Stimulated activated CD4-positive, alpha-beta T cell treated with anti-CD3 and anti-CD28 coated beads, Interleukin-1b, Interleukin-23, amount 100 ng/mL, for 4 hours (primary cell): ENCODE data around the gene LRPAP1.
"Not testable (repeated sequence)": the region's sequence is repeated elsewhere in the genome, so short reads cannot be mapped to it uniquely, and the experiment has no call there.

Experiments
- DNase-seq, 2 donors: peaks; one replicate each; pipeline ENCODE4 v3.0.0-alpha.2; 2020; ENCODE audit warnings: low read depth in 2 of 2

Gene LRPAP1

DNA sequence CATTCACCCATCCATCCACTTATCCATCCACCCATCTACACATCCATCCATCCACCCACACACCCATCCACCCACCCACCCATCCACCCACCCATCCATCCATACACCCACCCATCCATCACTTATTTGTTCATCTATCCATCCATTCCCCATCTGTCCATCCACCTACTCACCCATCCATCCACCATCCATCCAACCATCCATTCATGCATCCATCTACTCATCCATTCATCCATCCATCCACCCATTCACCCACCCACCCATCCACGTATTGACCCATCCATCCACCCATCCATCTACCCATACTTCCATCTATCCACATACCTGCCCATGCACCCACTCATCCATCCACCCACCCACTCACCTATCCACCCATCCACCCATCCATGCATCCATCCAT, 28.2 kb upstream of the LRPAP1 start:
- DNase-seq: not testable (repeated sequence)

- not testable (repeated sequence) for DNase-seq
Measured at GRCh38 chr4:3559381-3560290, 27.4 kb upstream of the LRPAP1 start.

- not testable (repeated sequence) for DNase-seq
Measured at GRCh38 chr4:3558514-3558836, 26.3 kb upstream of the LRPAP1 start.

DNA sequence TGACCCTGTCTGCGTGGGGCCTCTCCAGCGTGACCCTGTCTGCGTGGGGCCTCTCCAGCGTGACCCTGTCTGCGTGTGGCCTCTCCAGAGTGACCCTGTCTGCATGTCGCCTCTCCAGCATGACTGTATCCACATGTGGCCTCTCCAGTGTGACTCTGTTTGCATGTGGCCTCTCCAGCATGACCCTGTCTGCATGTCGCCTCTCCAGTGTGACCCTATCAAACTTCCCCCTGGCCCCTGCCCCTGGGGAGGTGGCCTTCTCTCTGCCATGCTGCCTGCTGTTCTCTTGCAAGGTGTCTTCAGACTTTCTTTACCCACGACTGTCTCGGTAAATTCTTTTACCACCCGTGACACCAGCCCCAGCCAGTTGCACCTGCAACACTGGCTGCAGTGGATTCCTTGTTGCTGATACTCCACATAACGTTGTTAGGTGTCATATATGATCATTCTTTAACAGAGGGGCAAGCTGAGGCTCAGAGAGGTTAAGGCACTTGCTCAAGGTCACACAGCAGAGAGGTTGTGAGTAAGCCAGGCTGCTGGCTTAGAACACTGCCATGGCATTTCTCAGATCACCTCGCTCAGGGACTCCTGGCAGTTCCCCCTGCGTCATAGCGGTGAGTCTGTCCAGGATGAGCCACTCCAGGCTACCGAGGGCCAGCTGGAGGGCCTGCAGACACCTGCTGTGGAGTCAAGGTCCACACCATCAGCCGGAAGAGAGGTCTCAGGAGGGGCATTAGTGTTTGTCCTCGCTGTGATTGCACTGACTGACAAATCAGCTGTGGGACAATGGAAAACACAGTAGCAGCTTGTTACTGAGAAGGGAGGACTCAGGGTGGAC, 25.7 kb upstream of the LRPAP1 start:
- DNase-seq: not testable (repeated sequence)

DNA sequence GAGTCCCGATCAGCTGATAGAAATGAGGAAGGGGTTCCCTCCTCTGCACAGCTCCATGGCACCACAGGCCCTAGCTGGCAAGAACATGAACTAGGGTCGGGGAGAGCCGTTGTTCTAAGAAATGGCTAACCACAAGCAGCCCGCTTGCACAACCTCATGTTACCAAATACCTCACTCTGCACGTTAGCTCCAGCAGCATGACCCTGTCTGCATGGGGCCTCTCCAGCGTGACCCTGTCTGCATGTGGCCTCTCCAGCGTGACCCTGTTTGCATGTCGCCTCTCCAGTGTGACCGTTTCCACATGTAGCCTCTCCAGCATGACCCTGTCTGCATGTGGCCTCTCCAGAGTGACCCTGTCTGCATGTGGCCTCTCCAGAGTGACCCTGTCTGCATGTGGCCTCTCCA, 24.9 kb upstream of the LRPAP1 start:
- DNase-seq: not testable (repeated sequence)

GRCh38 chr4:3556244-3556867, 24.1 kb upstream of the LRPAP1 start:
- not testable (repeated sequence) for DNase-seq

GRCh38 chr4:3555459-3556070, 23.3 kb upstream of the LRPAP1 start:
- DNase-seq: not testable (repeated sequence)

- not testable (repeated sequence) for DNase-seq
Measured at GRCh38 chr4:3551366-3551765, 19.1 kb upstream of the LRPAP1 start.

- not testable (repeated sequence) for DNase-seq
Measured at GRCh38 chr4:3550792-3551325, 18.6 kb upstream of the LRPAP1 start.

DNA sequence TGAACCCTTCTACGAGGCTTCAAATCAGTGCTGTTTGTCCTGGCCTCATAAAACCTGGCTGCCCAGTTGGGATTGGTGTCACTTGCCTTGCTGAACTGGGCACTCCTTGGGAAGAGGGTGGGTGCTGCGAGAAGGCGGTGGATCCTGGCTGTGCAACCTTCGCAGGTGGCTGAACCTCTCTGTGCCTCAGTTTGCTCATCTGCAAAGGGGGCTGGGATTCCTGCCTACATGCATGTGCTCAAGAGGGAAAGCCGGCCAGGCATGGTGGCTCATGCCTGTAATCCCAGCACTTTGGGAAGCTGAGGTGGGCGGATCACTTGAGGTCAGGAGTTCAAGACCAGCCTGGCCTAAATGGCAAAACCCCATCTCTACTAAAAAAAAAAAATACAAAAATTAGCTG, 17.8 kb upstream of the LRPAP1 start:
- DNase-seq: not testable (repeated sequence)

GRCh38 chr4:3549694-3550001, 17.4 kb upstream of the LRPAP1 start:
- not testable (repeated sequence) for DNase-seq

- not testable (repeated sequence) for DNase-seq
Measured at GRCh38 chr4:3548991-3549693, 16.9 kb upstream of the LRPAP1 start.

- DNase-seq: not testable (repeated sequence)
Measured at GRCh38 chr4:3546721-3547120, 14.5 kb upstream of the LRPAP1 start.

DNA sequence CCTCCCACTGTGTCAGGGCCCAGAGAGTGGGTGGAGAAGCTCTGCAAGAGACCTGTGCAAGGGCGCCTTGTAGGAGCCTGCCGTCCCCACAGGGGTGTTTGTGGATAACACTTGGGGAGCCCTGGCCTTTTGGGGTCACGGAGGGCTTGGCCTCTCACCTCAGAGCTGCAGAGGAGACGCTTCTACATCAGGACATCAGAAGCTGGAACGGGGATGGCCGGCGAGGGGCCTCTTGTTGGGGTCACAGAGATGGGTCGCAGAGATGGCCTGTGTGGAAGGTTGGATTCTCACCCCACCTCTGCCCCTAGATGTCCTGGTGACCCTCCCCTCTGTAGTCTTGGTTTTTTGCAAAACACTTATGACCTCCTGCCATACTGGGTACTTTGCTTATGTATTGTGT, 13.1 kb upstream of the LRPAP1 start:
- DNase-seq: not testable (repeated sequence)

GRCh38 chr4:3544259-3545025, 12.2 kb upstream of the LRPAP1 start:
- not testable (repeated sequence) for DNase-seq

GRCh38 chr4:3543415-3543814, 11.2 kb upstream of the LRPAP1 start:
- not testable (repeated sequence) for DNase-seq

GRCh38 chr4:3538906-3539305, 6.7 kb upstream of the LRPAP1 start:
- DNase-seq: not testable (repeated sequence)

- not testable (repeated sequence) for DNase-seq
Measured at GRCh38 chr4:3535812-3536211, 3.6 kb upstream of the LRPAP1 start.

DNA sequence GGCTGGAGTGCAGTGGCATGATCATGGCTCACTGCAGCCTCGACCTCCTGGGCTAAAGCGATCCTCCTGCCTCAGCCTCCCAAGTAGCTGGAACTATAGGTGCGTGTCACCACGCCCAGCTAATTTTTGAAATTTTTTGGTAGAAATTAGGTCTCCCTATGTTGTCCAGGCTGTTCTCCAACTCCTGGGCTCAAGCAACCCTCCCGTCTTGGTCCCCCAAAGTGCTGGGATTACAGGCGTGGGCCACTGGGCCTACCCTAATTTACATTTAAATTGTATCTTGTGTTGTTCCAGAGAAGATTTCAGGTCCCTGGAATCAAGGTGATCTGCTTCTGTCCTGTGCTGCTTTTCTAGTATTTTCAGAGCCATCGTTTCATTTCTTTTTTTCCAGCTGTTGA, 1.2 kb upstream of the LRPAP1 start:
- no peak for DNase-seq

DNA sequence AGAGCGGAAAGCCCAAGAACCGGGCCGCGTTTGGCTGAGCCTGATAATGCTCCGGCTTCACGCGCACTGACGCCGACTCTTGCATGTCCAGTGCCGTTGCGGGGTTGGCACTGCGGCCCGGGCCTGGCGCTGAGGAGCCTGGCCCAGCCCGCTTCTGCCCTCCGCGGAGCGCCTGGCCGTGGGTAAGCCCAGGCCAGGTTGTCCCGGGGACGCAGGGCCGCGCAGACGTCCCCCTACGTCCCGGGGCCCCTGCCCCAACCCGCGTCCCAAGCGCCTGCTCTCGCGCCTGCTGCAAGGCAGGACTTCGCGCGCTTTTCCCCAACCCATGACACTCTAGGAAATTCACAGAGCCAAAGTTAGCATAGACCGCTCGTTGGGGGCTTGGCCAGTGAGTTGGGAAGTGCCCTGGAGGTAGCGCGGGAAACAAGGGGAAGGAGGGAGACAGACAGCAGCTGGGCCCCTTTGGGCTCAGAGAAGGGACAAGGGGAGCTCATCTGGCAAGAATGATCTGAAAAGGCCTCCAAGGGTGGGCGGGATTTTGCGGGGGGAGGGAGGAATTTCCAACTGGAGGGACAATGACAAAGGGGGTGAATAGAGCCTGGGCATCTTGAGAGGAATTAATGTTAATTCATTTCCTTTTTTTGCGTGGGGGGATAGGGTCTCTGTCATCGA, 665 bp upstream of the LRPAP1 start:
- no peak for DNase-seq
